ENCODE results near the gene ALOX5AP.

Gene ALOX5AP

GRCh38 chr13:30803749-30804148, 68.4 kb downstream of the ALOX5AP start:
- H3K4me1 Mint-ChIP-seq = peaks cover 12% of the 10 kb centered on the region
- H3K27me3 Mint-ChIP-seq = no peaks in the 10 kb centered on the region
- no peak for ATAC-seq
- peak overlapping the region; percentile 51 for H3K4me3 Mint-ChIP-seq
- no peaks in the 10 kb centered on the region for H3K36me3 Mint-ChIP-seq
- no peak overlapping the region for H3K27ac Mint-ChIP-seq
- H3K9me3 Mint-ChIP-seq = no peaks in the 10 kb centered on the region

GRCh38 chr13:30804474-30804873, 69.1 kb downstream of the ALOX5AP start:
- H3K27me3 Mint-ChIP-seq = no peaks in the 10 kb centered on the region
- H3K36me3 Mint-ChIP-seq = no peaks in the 10 kb centered on the region
- peaks cover 12% of the 10 kb centered on the region for H3K4me1 Mint-ChIP-seq
- ATAC-seq = no peak
- no peak overlapping the region for H3K4me3 Mint-ChIP-seq
- no peak overlapping the region for H3K27ac Mint-ChIP-seq
- H3K9me3 Mint-ChIP-seq = no peaks in the 10 kb centered on the region

DNA sequence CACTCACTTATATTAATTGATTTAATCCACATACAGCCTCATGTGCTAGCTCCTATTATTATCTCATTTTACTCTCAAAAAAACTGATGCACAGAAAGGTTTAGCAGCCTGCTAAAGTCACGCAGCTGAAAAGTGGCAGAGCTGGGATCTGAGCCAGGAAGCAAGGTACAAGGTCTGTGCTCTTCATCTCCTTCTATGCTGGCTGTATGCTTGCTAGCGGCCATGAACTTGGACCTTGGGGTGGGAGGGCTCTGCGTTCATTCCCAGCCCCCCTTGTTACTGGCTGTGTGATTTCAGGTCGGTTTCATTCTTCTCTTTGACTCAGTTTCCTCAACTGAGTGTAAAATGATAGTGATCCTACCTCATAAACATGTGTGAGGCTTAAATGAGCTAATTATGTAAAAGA, 69.8 kb downstream of the ALOX5AP start:
- Mint-ChIP-seq H3K27me3 (no peaks in the 10 kb centered on the region), H3K27ac (no peak overlapping the region), H3K36me3 (no peaks in the 10 kb centered on the region), H3K9me3 (peaks cover 3% of the 10 kb centered on the region), H3K4me3 (no peak overlapping the region), H3K4me1 (peaks cover 12% of the 10 kb centered on the region)
- no peak for ATAC-seq

- Mint-ChIP-seq H3K9me3 (peaks cover 3% of the 10 kb centered on the region), H3K27ac (no peak overlapping the region), H3K4me1 (peaks cover 12% of the 10 kb centered on the region), H3K36me3 (no peaks in the 10 kb centered on the region), H3K4me3 (no peak overlapping the region), H3K27me3 (no peaks in the 10 kb centered on the region)
- ATAC-seq = no peak
Observed at GRCh38 chr13:30805603-30806011, 70.3 kb downstream of the ALOX5AP start.

DNA sequence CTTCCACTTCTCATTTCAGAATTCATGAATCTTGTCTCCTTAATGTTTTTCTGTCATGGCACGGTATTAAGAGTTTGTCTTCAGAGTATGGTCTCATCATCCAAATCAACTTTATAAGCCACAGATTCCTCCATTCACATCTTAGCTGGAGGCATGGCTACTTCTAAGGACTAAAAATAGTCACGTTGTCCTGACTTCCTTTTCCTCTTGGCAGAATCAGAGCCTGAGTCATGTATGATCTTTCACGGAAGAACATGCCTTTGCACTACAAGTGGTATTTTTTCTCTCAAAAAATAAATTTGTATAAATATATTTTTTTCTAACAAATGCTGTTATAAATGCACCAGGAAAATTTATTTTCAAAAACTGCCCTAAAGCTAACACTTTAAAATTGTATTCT, 71.4 kb downstream of the ALOX5AP start:
- H3K27ac Mint-ChIP-seq = no peak overlapping the region
- peaks cover 12% of the 10 kb centered on the region for H3K4me1 Mint-ChIP-seq
- H3K27me3 Mint-ChIP-seq = no peaks in the 10 kb centered on the region
- H3K4me3 Mint-ChIP-seq = no peak overlapping the region
- H3K36me3 Mint-ChIP-seq = no peaks in the 10 kb centered on the region
- peaks cover 3% of the 10 kb centered on the region for H3K9me3 Mint-ChIP-seq
- ATAC-seq = no peak

GRCh38 chr13:30807392-30807791, 72.0 kb downstream of the ALOX5AP start:
- H3K27ac Mint-ChIP-seq = no peak overlapping the region
- peaks cover 12% of the 10 kb centered on the region for H3K4me1 Mint-ChIP-seq
- ATAC-seq = no peak
- H3K36me3 Mint-ChIP-seq = no peaks in the 10 kb centered on the region
- H3K9me3 Mint-ChIP-seq = peaks cover 3% of the 10 kb centered on the region
- no peak overlapping the region for H3K4me3 Mint-ChIP-seq
- no peaks in the 10 kb centered on the region for H3K27me3 Mint-ChIP-seq

DNA sequence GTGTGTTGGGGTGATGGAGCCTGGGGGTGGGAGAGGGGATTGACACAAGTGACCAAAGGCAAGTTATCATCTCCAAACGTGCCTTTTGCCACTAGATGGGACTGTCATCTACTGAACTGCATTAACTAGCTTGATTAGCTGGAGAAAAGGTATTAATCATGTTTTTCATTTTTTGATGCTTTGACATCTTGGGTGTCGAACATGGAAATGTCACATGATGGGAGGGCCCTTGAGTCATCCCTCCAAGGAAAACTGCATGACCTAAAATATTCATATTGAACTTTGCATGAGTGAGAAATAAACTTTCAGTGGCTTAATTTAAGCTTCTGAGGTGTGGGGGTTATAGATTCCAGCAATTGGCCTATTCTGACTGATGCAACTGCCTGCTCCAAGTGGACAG, 73.3 kb downstream of the ALOX5AP start:
- H3K36me3 Mint-ChIP-seq = no peaks in the 10 kb centered on the region
- ATAC-seq = no peak
- H3K27me3 Mint-ChIP-seq = no peaks in the 10 kb centered on the region
- no peaks in the 10 kb centered on the region for H3K4me1 Mint-ChIP-seq
- H3K9me3 Mint-ChIP-seq = peaks cover 3% of the 10 kb centered on the region
- H3K4me3 Mint-ChIP-seq = no peak overlapping the region
- no peak overlapping the region for H3K27ac Mint-ChIP-seq

DNA sequence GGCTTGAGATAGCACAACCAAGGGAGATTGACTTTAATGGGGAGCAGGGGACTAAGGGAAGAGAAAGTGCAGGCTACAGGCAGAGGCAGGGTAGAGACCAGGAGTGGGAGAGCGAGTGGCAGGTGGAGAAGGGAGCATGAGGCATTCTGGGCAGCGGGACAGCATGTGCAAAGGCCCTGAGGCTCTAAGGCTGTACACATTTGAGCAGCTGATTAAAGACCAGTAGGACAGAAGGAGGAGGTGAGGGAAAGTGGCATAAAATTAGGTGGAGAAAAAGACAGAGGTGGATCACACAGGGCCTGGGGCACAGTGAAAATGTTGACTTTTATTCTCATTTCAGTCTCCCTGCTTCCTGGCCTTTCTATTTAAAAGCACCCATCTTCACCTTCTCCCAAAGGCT, 74.4 kb downstream of the ALOX5AP start:
- Mint-ChIP-seq H3K9me3 (peaks cover 3% of the 10 kb centered on the region), H3K4me1 (no peaks in the 10 kb centered on the region), H3K27me3 (no peaks in the 10 kb centered on the region), H3K4me3 (no peak overlapping the region), H3K36me3 (no peaks in the 10 kb centered on the region), H3K27ac (no peak overlapping the region)
- no peak for ATAC-seq

- Mint-ChIP-seq H3K4me3 (no peak overlapping the region), H3K27ac (no peak overlapping the region)
Observed at GRCh38 chr13:30810261-30810701, 74.9 kb downstream of the ALOX5AP start.

GRCh38 chr13:30810801-30811200, 75.5 kb downstream of the ALOX5AP start:
- Mint-ChIP-seq H3K4me1 (no peaks in the 10 kb centered on the region), H3K36me3 (no peaks in the 10 kb centered on the region), H3K4me3 (no peak overlapping the region), H3K27ac (no peak overlapping the region), H3K27me3 (no peaks in the 10 kb centered on the region), H3K9me3 (peaks cover 3% of the 10 kb centered on the region)
- ATAC-seq = no peak

More at GRCh38 chr13:30810261-30810701, 74.9 kb downstream of the ALOX5AP start:
- no peak for ATAC-seq
- Mint-ChIP-seq H3K4me1 (no peaks in the 10 kb centered on the region), H3K36me3 (no peaks in the 10 kb centered on the region), H3K27me3 (no peaks in the 10 kb centered on the region), H3K9me3 (peaks cover 3% of the 10 kb centered on the region)
